WTC11 (cell line): Measurements from ENCODE around the gene DOK4.

Experiments used
- CTCF ChIP-seq: fragments of 200-600 bp; IDR thresholded peaks from 2 replicates; pipeline ENCODE4 v1.8.0; 2022; ENCODE audit warnings: antibody characterized with exemption
- E2F4 ChIP-seq: sonication (generic); formaldehyde crosslinking; IDR thresholded peaks from 2 replicates; pipeline ENCODE4 v1.8.1; 2022; ENCODE audit warnings: low read depth, mild to moderate bottlenecking, moderate library complexity, missing genetic modification reagents, borderline replicate concordance
- E2F5 ChIP-seq: sonication (generic); formaldehyde crosslinking; IDR thresholded peaks from 2 replicates; pipeline ENCODE4 v1.8.1; 2022; ENCODE audit warnings: mild to moderate bottlenecking, moderate library complexity, missing genetic modification reagents
- GABPB1 ChIP-seq: sonication (generic); formaldehyde crosslinking; IDR thresholded peaks from 2 replicates; pipeline ENCODE4 v1.8.1; 2023; ENCODE audit warnings: mild to moderate bottlenecking, missing genetic modification reagents
- JAZF1 ChIP-seq: fragments of 250-450 bp; sonication (Bioruptor Pico); IDR thresholded peaks from 2 replicates; pipeline ENCODE4 v1.9.0; 2021; ENCODE audit warnings: moderate library complexity, mild to moderate bottlenecking, inconsistent platforms
- MXD4 ChIP-seq: fragments of 250-450 bp; sonication (Bioruptor Pico); IDR thresholded peaks from 2 replicates; pipeline ENCODE4 v1.8.0; 2021; ENCODE audit warnings: mild to moderate bottlenecking, moderate library complexity, borderline replicate concordance
- NR2C2 ChIP-seq: sonication (generic); formaldehyde crosslinking; IDR thresholded peaks from 2 replicates; pipeline ENCODE4 v1.8.0; 2022; ENCODE audit warnings: mild to moderate bottlenecking, missing genetic modification reagents
- NR3C1 ChIP-seq: sonication (generic); formaldehyde crosslinking; conservative IDR thresholded peaks from 2 replicates; pipeline ENCODE4 v1.8.1; 2023; ENCODE audit warnings: low read depth, mild to moderate bottlenecking, missing genetic modification reagents
- STAT6 ChIP-seq: sonication (generic); formaldehyde crosslinking; conservative IDR thresholded peaks from 2 replicates; pipeline ENCODE4 v1.8.1; 2023; ENCODE audit warnings: mild to moderate bottlenecking, low read depth, missing genetic modification reagents, moderate library complexity
- TEAD4 ChIP-seq: sonication (generic); formaldehyde crosslinking; IDR thresholded peaks from 2 replicates; pipeline ENCODE4 v1.8.0; 2022; ENCODE audit warnings: mild to moderate bottlenecking, missing genetic modification reagents
- USF2 ChIP-seq: sonication (generic); formaldehyde crosslinking; IDR thresholded peaks from 2 replicates; pipeline ENCODE4 v1.8.1; 2023; ENCODE audit warnings: mild to moderate bottlenecking, missing genetic modification reagents, moderate library complexity
- ZNF317 ChIP-seq: sonication (generic); formaldehyde crosslinking; IDR thresholded peaks from 2 replicates; pipeline ENCODE4 v1.8.1; 2023; ENCODE audit warnings: low read depth, mild to moderate bottlenecking, moderate library complexity, missing genetic modification reagents, borderline replicate concordance
- ZNF671 ChIP-seq: fragments of 250-450 bp; sonication (Bioruptor Pico); IDR thresholded peaks from 2 replicates; pipeline ENCODE4 v1.8.0; 2021; ENCODE audit warnings: mild to moderate bottlenecking

GRCh38 chr16:57507136-57508034 lies 21.1 kb upstream of the DOK4 start:
- TF ChIP-seq NR2C2 (CRISPR knock-in tag), result no peak
- TF ChIP-seq CTCF, result no peak
- no peak for TF ChIP-seq ZNF671 (CRISPR knock-in tag)
- no peak for TF ChIP-seq NR3C1
- TF ChIP-seq USF2, result no peak
- no peak for TF ChIP-seq E2F5 (CRISPR knock-in tag)
- no peak for TF ChIP-seq MXD4 (CRISPR knock-in tag)
- TF ChIP-seq JAZF1 (CRISPR knock-in tag), result no peak
- TF ChIP-seq ZNF317 (CRISPR knock-in tag), result no peak
- TF ChIP-seq STAT6 (CRISPR knock-in tag), result no peak
- no peak for TF ChIP-seq GABPB1
- no peak for TF ChIP-seq E2F4
- TF ChIP-seq TEAD4 (CRISPR knock-in tag), result no peak
